KMS-11 (cell line): ENCODE data around the gene CSF1R.
A peak's percentile ranks its signal among the peaks of the same experiment; 100 is the strongest.

Experiments used
- H2AFZ ChIP-seq: fragments of 200-600 bp; sonication (generic); 2 replicates; pipeline ENCODE4 v1.6.1; 2016; ENCODE audit warnings: antibody characterized with exemption, mixed run types, low read depth
- H3K27ac ChIP-seq: fragments of 200-600 bp; sonication (generic); 2 replicates; pipeline ENCODE4 v1.6.1; 2016; ENCODE audit warnings: mild to moderate bottlenecking, mixed run types
- H3K27me3 ChIP-seq: fragments of 200-600 bp; sonication (generic); 2 replicates; pipeline ENCODE4 v1.6.1; 2017; ENCODE audit warnings: mild to moderate bottlenecking, low read depth, mixed run types, moderate library complexity; ENCODE audit not compliant: insufficient read depth
- H3K36me3 ChIP-seq: fragments of 200-600 bp; sonication (generic); 2 replicates; pipeline ENCODE4 v1.6.1; 2017; ENCODE audit warnings: mild to moderate bottlenecking, mixed run types; ENCODE audit not compliant: insufficient read depth
- H3K4me1 ChIP-seq: fragments of 200-600 bp; sonication (generic); 2 replicates; pipeline ENCODE4 v1.6.1; 2016; ENCODE audit warnings: mild to moderate bottlenecking, low read depth, mixed run types; ENCODE audit not compliant: poor library complexity, severe bottlenecking
- H3K4me2 ChIP-seq: fragments of 200-600 bp; sonication (generic); 2 replicates; pipeline ENCODE4 v1.7.0; 2016; ENCODE audit warnings: mild to moderate bottlenecking, mixed run types
- H3K4me3 ChIP-seq: fragments of 200-600 bp; sonication (generic); IDR thresholded peaks from 2 replicates; pipeline ENCODE4 v1.6.1; 2017; ENCODE audit warnings: low read depth, low read length, mixed read lengths; ENCODE audit not compliant: insufficient read depth
- H3K79me2 ChIP-seq: fragments of 200-600 bp; sonication (generic); 2 replicates; pipeline ENCODE4 v1.6.1; 2016; ENCODE audit warnings: low read depth, mixed run types; ENCODE audit not compliant: insufficient read depth
- H3K9ac ChIP-seq: fragments of 200-600 bp; sonication (generic); 2 replicates; pipeline ENCODE4 v1.6.1; 2016; ENCODE audit warnings: mild to moderate bottlenecking, mixed run types
- H4K20me1 ChIP-seq: fragments of 200-600 bp; sonication (generic); 2 replicates; pipeline ENCODE4 v1.6.1; 2016; ENCODE audit warnings: mild to moderate bottlenecking, mixed run types; ENCODE audit not compliant: insufficient read depth
- CTCF ChIP-seq: fragments of 200-600 bp; sonication (generic); conservative IDR thresholded peaks from 2 replicates; pipeline ENCODE4 v1.6.1; 2017; ENCODE audit warnings: low read depth, mild to moderate bottlenecking, antibody characterized with exemption, low read length, moderate library complexity, mixed read lengths

Gene CSF1R

GRCh38 chr5:150129813-150130492 is 43.6 kb upstream of the CSF1R start:
- peak; percentile 69 for TF ChIP-seq CTCF
- no peaks in the 10 kb centered on the region for H3K4me1 ChIP-seq
- H3K4me2 ChIP-seq: no peak overlapping the region
- no peak overlapping the region for H2AFZ ChIP-seq
- no peaks in the 10 kb centered on the region for H3K27me3 ChIP-seq
- no peaks in the 10 kb centered on the region for H4K20me1 ChIP-seq
- no peaks in the 10 kb centered on the region for H3K79me2 ChIP-seq
- no peak overlapping the region for H3K27ac ChIP-seq
- H3K36me3 ChIP-seq: no peaks in the 10 kb centered on the region
- H3K9ac ChIP-seq: no peak overlapping the region
- no peak overlapping the region for H3K4me3 ChIP-seq

GRCh38 chr5:150129454-150129812 is 43.1 kb upstream of the CSF1R start:
- Histone ChIP-seq H2AFZ (no peak overlapping the region), H3K27me3 (no peaks in the 10 kb centered on the region), H3K9ac (no peak overlapping the region), H4K20me1 (no peaks in the 10 kb centered on the region), H3K79me2 (no peaks in the 10 kb centered on the region), H3K36me3 (no peaks in the 10 kb centered on the region), H3K4me2 (no peak overlapping the region), H3K4me3 (no peak overlapping the region), H3K27ac (no peak overlapping the region), H3K4me1 (no peaks in the 10 kb centered on the region)
- no peak for TF ChIP-seq CTCF

- no peaks in the 10 kb centered on the region for H4K20me1 ChIP-seq
- H3K9ac ChIP-seq: no peak overlapping the region
- H3K36me3 ChIP-seq: no peaks in the 10 kb centered on the region
- H2AFZ ChIP-seq: no peak overlapping the region
- H3K4me2 ChIP-seq: no peak overlapping the region
- no peaks in the 10 kb centered on the region for H3K79me2 ChIP-seq
- TF ChIP-seq CTCF: no peak
- H3K4me1 ChIP-seq: peaks cover 5% of the 10 kb centered on the region
- no peak overlapping the region for H3K27ac ChIP-seq
- H3K27me3 ChIP-seq: no peaks in the 10 kb centered on the region
- H3K4me3 ChIP-seq: no peak overlapping the region
Measured at GRCh38 chr5:150126921-150127265, 40.5 kb upstream of the CSF1R start.

- H3K79me2 ChIP-seq: no peaks in the 10 kb centered on the region
Measured at GRCh38 chr5:150126199-150126920, 40.0 kb upstream of the CSF1R start.

More at GRCh38 chr5:150126199-150126920, 40.0 kb upstream of the CSF1R start:
- no peak overlapping the region for H2AFZ ChIP-seq
- H3K4me1 ChIP-seq: peaks cover 5% of the 10 kb centered on the region
- TF ChIP-seq CTCF: no peak
- H3K27me3 ChIP-seq: no peaks in the 10 kb centered on the region
- H3K36me3 ChIP-seq: no peaks in the 10 kb centered on the region
- H4K20me1 ChIP-seq: no peaks in the 10 kb centered on the region
- no peak overlapping the region for H3K4me2 ChIP-seq
- no peak overlapping the region for H3K4me3 ChIP-seq
- H3K27ac ChIP-seq: no peak overlapping the region
- no peak overlapping the region for H3K9ac ChIP-seq
